NCI-H2171 treated with DMSO at 0.1 percent for 48 hours (cell line): Measurements from ENCODE around the gene TRAF5.

Experiments
- DNase-seq: peaks from one replicate; lab custom pipeline; 2025; lab: John Stamatoyannopoulos, UW

TRAF5 gene

GRCh38 chr1:211328084-211328694 lies 1.6 kb downstream of the TRAF5 start:
- DNase-seq: no peak

DNA sequence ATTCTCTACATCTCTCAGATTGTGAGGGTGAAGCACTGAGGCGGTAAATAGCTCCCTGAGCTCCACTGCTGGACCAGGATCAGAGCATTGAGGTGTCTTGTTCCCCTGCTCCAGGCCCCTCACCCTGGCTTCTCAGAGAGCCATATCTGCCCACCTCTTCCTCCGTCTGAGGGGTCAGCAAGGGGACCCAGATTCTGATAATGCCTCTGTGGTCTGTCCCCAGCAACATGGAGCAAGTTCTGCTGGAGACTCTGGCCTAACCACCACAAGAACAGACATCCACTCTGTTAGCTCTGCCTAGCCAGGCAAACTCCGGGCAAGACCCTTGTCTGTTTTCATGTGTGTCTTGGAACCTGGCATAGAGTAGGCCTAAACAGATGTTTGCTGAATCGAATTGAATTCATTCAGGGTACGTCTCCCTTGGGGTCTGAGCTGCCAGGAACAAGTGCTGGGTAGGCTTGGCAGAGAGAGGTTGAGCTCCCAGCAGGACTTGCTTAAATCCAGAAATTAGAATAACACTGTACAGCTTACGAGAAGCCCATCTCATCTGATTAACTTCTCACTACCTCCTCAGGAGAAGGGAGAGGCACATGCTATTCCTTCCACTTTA lies 2.3 kb downstream of the TRAF5 start:
- peak; percentile 68 for DNase-seq

GRCh38 chr1:211329764-211330201 lies 3.1 kb downstream of the TRAF5 start:
- no peak for DNase-seq

GRCh38 chr1:211330282-211330936 lies 3.8 kb downstream of the TRAF5 start:
- no peak for DNase-seq

DNA sequence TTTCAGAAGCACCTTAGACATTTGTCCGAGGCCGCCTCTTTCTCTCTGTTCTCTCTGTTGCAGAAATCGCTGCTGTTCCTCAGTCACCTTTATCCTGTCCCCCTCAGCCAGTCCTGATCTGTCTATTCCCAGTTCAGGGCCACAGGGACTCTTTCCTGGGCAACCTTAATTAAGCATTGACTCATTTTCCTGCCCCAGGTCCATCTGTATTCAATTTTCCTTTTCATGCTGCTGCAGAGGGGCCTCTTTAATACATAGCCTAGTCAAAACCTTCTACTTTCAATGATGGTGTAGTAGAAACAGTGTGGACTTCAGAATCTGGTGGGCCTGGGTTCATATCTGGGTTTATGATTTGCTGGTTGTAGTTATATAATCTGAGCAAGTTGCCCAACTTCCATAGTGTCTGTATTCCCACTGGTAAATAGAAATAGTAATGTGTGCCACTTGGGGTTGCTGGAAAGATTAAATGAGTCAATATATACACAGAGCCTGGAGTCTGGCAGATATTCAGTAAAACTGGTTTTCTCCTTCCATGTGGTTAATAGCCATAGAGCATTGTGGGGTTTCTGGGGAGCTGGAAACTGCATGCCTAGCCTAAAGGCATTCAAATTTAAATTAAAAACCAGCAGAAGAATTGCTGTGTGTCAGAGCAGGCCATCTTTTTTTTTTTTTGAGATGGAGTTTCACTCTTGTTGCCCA lies 4.5 kb downstream of the TRAF5 start:
- DNase-seq: no peak

DNA sequence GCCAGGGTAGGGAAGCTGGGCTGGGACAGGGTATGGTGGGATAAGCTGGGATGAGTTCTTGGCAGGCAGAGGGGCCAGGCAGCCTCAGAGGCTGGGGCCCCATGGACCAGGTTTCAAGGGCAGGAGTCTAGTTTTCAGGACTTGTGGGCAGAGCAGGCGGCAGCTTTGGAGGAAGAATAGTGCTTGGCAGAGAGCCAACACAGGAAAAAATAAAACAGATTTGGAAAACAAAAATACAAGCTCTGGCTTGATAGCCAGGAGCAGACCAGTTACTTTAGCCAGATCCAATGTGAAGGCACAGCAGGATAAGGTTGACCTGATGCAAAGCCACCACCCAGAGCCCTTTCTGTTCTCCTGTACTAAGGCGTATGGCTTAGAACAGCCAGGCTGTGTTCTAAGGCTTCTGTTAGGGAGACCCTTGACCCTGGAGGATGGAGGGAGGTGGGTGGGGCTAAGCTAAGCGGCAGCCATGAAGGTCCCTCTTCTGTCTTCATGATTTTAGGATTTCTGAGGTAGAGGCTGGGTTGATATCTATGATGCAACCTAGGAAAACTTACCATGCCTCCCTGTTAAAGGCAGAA lies 5.5 kb downstream of the TRAF5 start:
- peak; percentile 43 for DNase-seq

- no peak for DNase-seq
Measured at GRCh38 chr1:211332830-211333229, 6.2 kb downstream of the TRAF5 start.

DNA sequence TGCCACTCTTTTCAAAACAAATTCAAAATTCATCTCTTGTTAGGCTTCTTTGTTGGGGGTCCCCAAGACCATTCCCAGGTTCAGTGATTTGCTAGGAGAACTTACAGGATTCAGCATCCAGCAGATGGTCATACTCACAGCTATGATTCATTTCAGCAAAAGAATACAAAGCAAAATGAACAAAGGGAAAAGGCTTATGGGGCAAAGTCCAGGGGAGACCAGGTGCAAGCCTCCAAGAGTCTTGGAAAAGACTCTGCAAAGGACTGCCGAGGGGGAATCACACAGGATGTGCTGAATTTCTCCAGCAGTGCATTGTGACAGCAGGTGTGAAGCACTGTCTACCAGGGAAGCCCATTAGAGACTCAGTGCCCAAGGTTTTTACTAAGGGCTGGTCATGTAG lies 7.3 kb downstream of the TRAF5 start:
- no peak for DNase-seq

DNA sequence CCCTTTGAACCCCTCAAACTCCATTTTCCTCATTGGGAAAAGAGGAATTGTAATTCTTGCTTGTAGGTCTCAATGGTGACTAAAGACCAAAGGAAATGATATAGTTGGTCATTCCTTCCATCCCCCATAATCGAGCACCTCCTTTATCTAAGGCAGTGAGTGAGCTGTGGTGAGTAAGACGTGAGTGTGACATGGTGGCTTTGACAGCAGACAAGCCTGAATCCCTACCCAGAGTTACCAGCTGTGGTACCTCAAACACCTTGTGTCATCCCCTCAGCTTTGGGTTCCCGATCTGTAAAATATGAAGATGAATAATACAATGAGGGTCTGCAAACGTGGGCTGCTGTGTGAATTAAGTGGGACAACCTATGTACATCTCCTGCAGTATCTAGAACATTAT lies 8.4 kb downstream of the TRAF5 start:
- DNase-seq: no peak

DNA sequence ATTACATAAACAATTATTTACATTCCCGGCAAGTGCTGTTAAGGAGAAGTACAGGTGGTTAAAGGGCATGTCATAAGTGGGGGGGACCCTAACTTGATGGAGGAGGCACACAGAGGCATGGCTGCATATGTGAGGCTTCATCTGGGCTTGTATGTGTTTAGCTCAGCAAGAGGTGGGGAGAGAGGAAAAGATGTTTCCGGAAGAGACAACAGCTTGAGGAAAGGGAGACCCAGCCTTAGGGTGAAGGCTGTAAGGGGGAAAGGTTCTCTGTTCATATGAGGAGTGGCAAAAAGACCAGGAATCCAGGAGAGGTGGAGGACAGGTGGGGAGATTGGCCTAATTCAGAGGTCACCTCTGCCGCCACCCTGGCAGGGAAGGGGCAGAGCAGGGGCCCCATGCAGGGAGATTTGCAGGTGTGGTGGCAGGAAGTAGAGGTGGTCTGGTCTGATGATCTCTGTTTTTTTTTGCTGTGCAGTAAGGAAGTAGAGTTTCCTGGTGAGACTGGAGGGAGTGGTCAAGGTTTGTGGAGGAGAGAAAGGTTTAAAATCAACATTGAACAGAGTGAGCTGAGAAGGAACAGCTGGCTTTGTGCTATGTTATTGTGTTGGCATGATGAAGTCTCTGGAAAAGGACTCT lies 9.0 kb downstream of the TRAF5 start:
- no peak for DNase-seq

GRCh38 chr1:211336161-211336560 lies 9.5 kb downstream of the TRAF5 start:
- DNase-seq: no peak

GRCh38 chr1:211336775-211337174 lies 10.1 kb downstream of the TRAF5 start:
- DNase-seq: no peak

DNA sequence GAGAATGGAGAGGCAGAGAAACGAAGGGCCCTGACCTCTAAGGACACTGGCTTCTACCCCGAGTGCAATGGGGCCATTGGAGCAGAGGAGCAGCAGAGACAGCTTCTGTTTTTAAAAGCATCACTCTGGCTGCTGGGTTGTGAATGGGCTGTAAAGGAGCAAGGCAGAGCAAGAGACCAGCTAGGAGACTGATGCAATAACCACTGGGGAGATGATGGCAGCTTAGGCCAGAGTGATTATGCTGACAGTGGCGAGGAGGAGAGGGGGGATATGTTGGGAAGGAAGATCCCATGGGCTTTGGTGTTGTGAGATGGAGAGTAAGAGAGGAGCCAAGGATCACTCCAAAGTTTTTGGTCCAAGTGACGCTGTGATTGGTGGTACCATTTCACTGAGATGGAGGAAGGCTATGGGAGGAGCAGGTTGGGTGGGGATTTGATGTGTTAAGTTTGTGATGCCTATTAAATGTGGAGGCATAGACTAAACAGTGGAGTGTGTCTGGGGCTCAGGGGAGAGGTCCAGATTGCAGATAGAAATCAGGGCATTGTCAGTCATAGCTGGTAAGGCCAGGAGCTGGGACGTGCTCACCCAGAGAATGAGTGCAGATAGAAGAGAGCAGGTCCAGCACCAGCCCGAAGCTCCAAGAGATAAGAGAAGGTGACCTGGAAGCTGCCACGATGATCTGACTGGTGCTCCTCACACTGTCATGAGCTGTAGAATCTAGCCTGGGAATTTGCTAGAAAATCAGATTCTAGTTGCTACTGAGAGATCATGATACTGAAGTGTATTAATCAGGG lies 11.0 kb downstream of the TRAF5 start:
- no peak for DNase-seq

DNA sequence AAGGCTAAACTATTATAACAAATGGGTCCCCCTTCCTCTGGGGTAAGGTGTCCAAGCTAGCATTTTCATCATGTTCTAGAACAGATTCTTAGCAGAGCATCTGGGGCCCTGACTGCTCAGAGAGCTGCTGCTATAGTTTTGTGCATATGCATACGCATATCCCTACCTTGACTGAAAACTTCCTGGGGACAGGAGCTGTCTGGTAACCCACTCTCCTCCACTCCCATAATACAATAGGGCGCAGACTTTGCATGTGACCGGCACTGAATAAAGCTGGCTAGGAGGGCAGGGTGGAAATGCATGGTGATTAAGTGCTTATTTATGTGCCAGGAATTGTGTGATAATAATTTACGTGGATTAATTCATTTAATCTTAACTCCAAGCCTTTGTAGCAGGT lies 11.6 kb downstream of the TRAF5 start:
- no peak for DNase-seq

- no peak for DNase-seq
Measured at GRCh38 chr1:211339631-211340041, 13.0 kb downstream of the TRAF5 start.

DNA sequence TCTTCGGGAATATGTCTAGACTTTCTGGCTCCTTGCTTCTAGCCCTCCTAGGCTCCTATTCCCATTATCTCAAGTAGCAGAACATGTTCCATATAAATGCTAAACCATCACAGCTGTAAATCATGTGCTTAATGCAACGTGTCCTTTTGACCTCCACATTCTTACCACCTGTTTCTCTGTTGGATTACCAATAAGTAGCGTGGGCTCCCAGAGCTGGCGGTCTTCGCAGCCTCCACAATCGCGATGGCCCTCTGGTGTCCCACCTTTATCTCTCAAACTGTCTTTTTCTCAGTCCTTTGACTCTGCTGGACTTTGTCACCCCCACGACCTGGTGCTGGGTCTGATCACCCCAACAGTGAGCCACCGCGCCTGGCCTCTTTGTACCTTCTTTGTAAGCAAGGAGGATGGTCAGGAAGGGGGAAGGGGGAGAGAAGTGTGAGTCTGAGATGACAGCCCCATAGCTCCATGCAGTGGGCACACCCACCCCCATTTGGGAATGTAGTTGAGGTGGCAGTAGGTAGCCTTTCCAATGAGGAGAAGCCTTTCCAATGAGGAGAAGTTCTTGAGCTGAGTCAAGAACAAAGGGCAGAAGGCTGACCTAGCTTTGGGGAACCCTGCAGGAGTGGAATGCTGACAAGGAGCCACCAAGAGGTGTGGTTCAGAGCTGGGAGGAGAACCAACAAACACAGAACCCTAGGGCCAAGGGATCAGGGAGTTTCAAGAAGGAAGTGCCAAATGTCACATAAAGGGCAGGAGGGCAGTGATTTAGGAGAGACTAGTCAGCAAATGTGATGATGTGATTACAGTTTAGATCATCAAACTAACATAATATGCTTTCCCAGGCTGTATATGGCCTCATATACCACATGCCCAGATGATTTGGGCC lies 14.2 kb downstream of the TRAF5 start:
- DNase-seq: no peak

DNA sequence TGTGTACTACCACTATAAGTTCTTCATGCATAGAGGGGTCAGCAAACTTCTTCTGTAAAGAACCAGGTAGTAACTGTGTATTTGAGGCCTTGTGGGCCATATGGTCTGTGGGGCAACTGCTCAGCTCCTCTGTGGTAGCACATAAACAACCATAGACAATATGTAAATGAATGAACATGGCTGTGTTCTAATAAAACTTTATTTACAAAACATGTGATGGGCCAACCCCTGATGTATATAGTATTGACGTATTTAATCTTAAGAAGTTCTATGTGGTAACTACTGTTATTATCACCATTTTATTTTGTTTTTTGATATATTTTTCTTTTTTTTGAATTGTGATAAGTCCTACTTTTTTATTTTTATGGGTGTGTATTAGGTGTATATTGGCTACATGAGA lies 15.4 kb downstream of the TRAF5 start:
- no peak for DNase-seq

GRCh38 chr1:211343607-211344006 lies 17.0 kb downstream of the TRAF5 start:
- no peak for DNase-seq

- no peak for DNase-seq
Measured at GRCh38 chr1:211344152-211344618, 17.6 kb downstream of the TRAF5 start.

GRCh38 chr1:211345719-211346118 lies 19.1 kb downstream of the TRAF5 start:
- peak; percentile 83 for DNase-seq
